Cerebellar nuclear complex (tissue), 1 donor: ENCODE data around the gene MBOAT1.

ENCODE experiments used
- DNase-seq, 2 experiments: peaks; one replicate each; lab custom pipeline; 2025; lab: John Stamatoyannopoulos, UW

The MBOAT1 gene

GRCh38 chr6:20233007-20233730, 20.9 kb upstream of the MBOAT1 start:
- DNase-seq = no peak

- DNase-seq = no peak
These were observed 19.9 kb upstream of the MBOAT1 start for GRCh38 chr6:20232188-20232587.

- DNase-seq = no peak
These were observed 18.3 kb upstream of the MBOAT1 start for GRCh38 chr6:20230401-20231119.

- no peak for DNase-seq
These were observed 17.6 kb upstream of the MBOAT1 start for GRCh38 chr6:20229881-20230280.

- no peak for DNase-seq
These were observed 15.1 kb upstream of the MBOAT1 start for GRCh38 chr6:20227350-20227749.

GRCh38 chr6:20223141-20223540, 10.9 kb upstream of the MBOAT1 start:
- DNase-seq = no peak

- DNase-seq = no peak
These were observed 9.2 kb upstream of the MBOAT1 start for GRCh38 chr6:20221421-20221820.

- DNase-seq = no peak
These were observed 8.1 kb upstream of the MBOAT1 start for GRCh38 chr6:20220359-20220758.

- DNase-seq = no peak
These were observed 5.6 kb upstream of the MBOAT1 start for GRCh38 chr6:20217891-20218290.

- DNase-seq = no peak
These were observed 5.1 kb upstream of the MBOAT1 start for GRCh38 chr6:20217324-20217855.

GRCh38 chr6:20215310-20215709, 3.0 kb upstream of the MBOAT1 start:
- no peak for DNase-seq

- DNase-seq = no peak
These were observed 1.1 kb upstream of the MBOAT1 start for GRCh38 chr6:20213271-20213798.

GRCh38 chr6:20211941-20212391, 303 bp downstream of the MBOAT1 start:
- no peak for DNase-seq

GRCh38 chr6:20211037-20211940, 980 bp downstream of the MBOAT1 start:
- DNase-seq = no peak

GRCh38 chr6:20210158-20210557, 2.1 kb downstream of the MBOAT1 start:
- no peak for DNase-seq

GRCh38 chr6:20208687-20209378, 3.4 kb downstream of the MBOAT1 start:
- DNase-seq = no peak

GRCh38 chr6:20207088-20207418, 5.2 kb downstream of the MBOAT1 start:
- DNase-seq = no peak

GRCh38 chr6:20205722-20206161, 6.5 kb downstream of the MBOAT1 start:
- no peak for DNase-seq

- DNase-seq = no peak
These were observed 7.8 kb downstream of the MBOAT1 start for GRCh38 chr6:20204512-20204894.

GRCh38 chr6:20203561-20204511, 8.4 kb downstream of the MBOAT1 start:
- no peak for DNase-seq
